Kidney epithelial cell (primary cell): Measurements from ENCODE around the gene PGBD5. TPM values are rescaled to one million over a fixed set of nuclear protein-coding genes. Genes with fewer than 3 reads are reported as not detected.

Experiments
- DNase-seq: peaks from one replicate; pipeline ENCODE4 v3.0.0-alpha.2; 2010; ENCODE audit warnings: low read depth
- H3K27me3 ChIP-seq: 2 replicates; pipeline ENCODE4 v1.6.0; 2011; ENCODE audit warnings: low read length; ENCODE audit not compliant: control insufficient read depth, insufficient read depth
- H3K36me3 ChIP-seq: 2 replicates; pipeline ENCODE4 v1.5.1; 2011; ENCODE audit warnings: low read length; ENCODE audit not compliant: control insufficient read depth, insufficient read depth
- H3K4me3 ChIP-seq: 2 replicates; pipeline ENCODE4 v1.5.1; 2011; ENCODE audit warnings: low read depth, mild to moderate bottlenecking, control low read depth, low read length
- CTCF ChIP-seq: IDR thresholded peaks from 2 replicates; pipeline ENCODE4 v1.5.1; 2011; ENCODE audit warnings: mild to moderate bottlenecking, moderate library complexity, low read length, control low read depth, inconsistent platforms; ENCODE audit not compliant: insufficient read depth, poor library complexity, severe bottlenecking
- total RNA-seq: library from RNA; depleted of rRNA; stranded (reverse); fragments of >200 nt; gene quantifications from 2 replicates; pipeline ENCODE4 v1.2.3, GENCODE V29; 2015

PGBD5 gene
- total RNA-seq, 1 donor from 2014 or later, result 54.0 TPM

- DNase-seq, result peak; percentile 32
- Histone ChIP-seq H3K27me3 (no peaks in the 10 kb centered on the region), H3K36me3 (no peaks in the 10 kb centered on the region), H3K4me3 (no peak overlapping the region)
- TF ChIP-seq CTCF, result no peak
Observed at GRCh38 chr1:230327892-230328284, 98.2 kb downstream of the PGBD5 start.

- H3K27me3 ChIP-seq, result no peaks in the 10 kb centered on the region
- TF ChIP-seq CTCF, result no peak
- H3K4me3 ChIP-seq, result no peak overlapping the region
- DNase-seq, result no peak
- H3K36me3 ChIP-seq, result no peaks in the 10 kb centered on the region
Observed at GRCh38 chr1:230326971-230327891, 98.9 kb downstream of the PGBD5 start.

DNA sequence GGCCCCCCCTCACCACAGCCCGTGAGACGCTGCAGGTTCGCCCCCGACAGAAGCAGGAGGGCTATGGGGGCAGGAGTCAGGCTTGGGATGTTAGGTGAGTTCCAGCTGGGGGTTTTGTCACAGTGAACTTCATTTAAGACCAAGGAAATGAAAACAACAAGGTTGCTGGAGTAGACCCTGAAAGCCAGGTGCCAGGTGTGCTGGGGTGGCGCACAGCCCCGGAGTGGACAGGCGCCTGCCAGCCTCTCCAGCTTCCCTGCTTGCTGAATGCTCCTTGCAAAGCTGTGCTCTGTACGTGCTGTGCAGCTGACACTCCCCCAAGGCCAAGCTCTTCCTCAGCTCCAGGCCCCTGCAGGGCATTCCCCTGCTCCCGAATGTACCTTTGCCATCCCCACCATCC lies 102.4 kb downstream of the PGBD5 start:
- no peak overlapping the region for H3K4me3 ChIP-seq
- no peak for DNase-seq
- TF ChIP-seq CTCF, result no peak
- H3K36me3 ChIP-seq, result no peaks in the 10 kb centered on the region
- no peaks in the 10 kb centered on the region for H3K27me3 ChIP-seq

DNA sequence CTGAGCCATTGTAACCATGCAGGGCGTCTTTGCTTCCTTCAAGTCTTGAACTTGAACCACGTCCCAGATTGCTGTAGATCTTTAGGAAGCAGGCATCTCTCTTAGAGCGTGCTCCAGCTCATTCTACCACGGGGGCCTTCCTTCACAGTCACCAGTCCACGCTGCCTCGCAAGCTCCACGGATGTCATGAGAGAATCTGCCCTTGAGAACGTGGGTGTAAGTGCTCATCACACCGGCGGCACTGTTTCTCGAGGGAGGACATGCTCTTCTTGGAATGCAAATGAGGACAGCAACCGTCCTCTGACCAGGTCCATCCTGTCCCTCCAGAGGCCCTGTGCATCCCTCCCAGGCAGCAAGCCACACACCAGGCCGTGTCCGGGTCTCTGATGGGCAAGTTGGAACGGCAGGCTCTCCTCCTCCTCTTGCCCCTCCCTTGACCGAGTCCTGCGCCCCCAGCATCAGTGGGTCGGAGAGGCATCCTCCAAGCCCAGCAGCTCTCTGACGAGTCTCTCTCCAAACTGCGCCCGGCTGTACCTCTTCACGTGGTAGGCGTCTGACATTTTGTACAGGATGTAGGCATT lies 103.1 kb downstream of the PGBD5 start:
- H3K36me3 ChIP-seq, result no peaks in the 10 kb centered on the region
- no peak overlapping the region for H3K4me3 ChIP-seq
- DNase-seq, result no peak
- no peaks in the 10 kb centered on the region for H3K27me3 ChIP-seq
- no peak for TF ChIP-seq CTCF

DNA sequence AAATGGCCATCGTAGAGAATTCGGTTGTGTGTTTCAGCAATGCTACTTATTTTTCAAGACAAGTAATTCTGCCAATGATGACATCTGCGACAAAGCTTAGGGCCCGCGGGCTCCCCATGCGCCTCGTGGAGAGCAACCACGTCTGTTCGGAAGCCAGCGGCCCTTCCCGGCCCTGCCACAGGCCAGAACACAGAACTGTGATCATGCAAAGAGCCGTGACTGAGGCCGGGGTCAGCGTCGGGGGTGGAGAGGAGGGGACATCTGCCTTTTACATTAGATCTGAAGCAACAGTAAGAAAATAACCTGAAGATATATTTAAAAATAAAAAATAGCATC lies 103.7 kb downstream of the PGBD5 start:
- DNase-seq, result no peak
- no peak overlapping the region for H3K4me3 ChIP-seq
- no peaks in the 10 kb centered on the region for H3K36me3 ChIP-seq
- H3K27me3 ChIP-seq, result no peaks in the 10 kb centered on the region
- no peak for TF ChIP-seq CTCF
